Measurements from ENCODE around the gene ANO9.

Gene ANO9

DNA sequence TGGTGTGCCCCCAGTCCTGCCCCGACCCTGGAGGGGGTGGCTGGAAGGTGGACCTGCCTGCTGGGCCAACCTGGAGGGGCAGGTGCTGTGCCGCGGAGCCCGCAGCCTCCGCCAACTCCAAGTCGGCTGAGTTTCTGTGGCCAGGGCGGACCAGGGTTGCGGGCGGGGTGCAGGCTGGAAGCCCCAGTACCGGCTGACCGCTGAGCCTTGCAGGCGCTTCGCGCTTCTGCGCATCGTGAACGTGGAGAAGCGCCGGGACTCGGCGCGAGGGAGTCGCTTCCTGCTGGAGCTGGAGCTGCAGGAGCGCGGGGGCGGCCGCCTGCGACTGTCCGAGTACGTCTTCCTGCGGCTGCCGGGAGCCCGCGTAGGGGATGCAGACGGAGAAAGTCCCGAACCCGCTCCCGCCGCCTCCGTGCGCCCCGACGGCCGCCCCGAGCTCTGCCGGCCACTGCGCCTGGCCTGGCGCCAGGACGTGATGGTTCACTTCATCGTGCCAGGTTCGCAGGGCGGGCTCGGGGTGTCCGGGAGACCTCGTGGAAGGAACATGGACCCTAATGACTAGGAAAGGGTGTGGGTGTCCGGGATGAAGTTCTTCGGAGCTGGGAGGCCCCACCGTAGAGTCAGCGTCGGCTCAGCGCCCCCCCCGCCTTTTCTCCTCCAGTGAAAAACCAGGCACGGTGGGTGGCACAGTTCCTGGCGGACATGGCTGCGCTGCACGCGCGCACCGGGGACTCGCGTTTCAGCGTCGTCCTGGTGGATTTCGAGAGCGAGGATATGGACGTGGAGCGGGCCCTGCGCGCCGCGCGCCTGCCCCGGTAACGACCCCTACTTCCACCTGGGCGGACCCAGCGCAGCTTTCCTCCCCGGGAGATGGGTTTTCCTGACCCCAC lies 62.4 kb downstream of the ANO9 start:
- Histone ChIP-seq H3K9ac (ENCODE audit: low read depth, low read length) (no peak overlapping the region), H3K27me3 (ENCODE audit: control insufficient read depth, insufficient read depth, low read length) (no peaks in the 10 kb centered on the region), H3K36me3 (ENCODE audit: control insufficient read depth, insufficient read depth, low read length) (peaks cover 53% of the 10 kb centered on the region), H3K9me3 (ENCODE audit: control insufficient read depth, insufficient read depth, low read length) (no peaks in the 10 kb centered on the region), H3K4me3 (ENCODE audit: low read depth, low read length) (no peak overlapping the region), H3K27ac (ENCODE audit: low read depth, low read length) (no peak overlapping the region), H3K4me1 (ENCODE audit: control insufficient read depth, insufficient read depth, low read length) (no peaks in the 10 kb centered on the region)

DNA sequence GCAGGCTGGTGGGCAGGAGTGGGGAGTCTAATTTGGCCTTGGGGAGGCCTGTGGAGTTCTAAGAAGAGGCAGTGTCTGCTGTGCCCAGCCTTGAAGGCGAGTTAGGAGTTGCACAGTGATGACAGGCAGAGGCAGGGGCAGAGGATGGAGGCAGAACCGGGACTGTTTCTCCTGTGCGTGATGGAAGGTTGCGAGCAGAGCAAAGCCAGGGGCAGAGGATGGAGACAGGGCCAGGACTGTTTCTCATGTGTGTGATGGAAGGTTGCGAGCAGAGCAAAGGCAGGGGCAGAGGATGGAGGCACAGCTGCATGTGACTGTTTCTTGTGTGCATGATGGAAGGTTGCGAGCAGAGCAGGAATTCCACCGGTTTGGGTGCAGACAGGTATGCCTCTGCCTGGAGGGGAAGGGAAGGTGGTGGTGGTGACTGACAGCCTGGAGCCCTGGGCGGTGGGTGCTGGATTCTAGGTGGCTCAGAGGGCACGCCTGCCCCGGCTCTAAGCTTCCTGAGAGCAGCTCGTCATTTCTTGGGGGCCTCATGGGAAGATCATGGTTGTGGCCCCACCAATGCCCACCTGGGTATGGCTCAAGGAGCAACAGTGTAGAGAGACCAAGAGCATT lies 63.8 kb downstream of the ANO9 start:
- no peak overlapping the region for H3K27ac ChIP-seq (ENCODE audit: low read depth, low read length)
- H3K9me3 ChIP-seq (ENCODE audit: control insufficient read depth, insufficient read depth, low read length) = no peaks in the 10 kb centered on the region
- H3K9ac ChIP-seq (ENCODE audit: low read depth, low read length) = no peak overlapping the region
- no peaks in the 10 kb centered on the region for H3K27me3 ChIP-seq (ENCODE audit: control insufficient read depth, insufficient read depth, low read length)
- no peaks in the 10 kb centered on the region for H3K4me1 ChIP-seq (ENCODE audit: control insufficient read depth, insufficient read depth, low read length)
- H3K36me3 ChIP-seq (ENCODE audit: control insufficient read depth, insufficient read depth, low read length) = peaks cover 65% of the 10 kb centered on the region
- H3K4me3 ChIP-seq (ENCODE audit: low read depth, low read length) = no peak overlapping the region

DNA sequence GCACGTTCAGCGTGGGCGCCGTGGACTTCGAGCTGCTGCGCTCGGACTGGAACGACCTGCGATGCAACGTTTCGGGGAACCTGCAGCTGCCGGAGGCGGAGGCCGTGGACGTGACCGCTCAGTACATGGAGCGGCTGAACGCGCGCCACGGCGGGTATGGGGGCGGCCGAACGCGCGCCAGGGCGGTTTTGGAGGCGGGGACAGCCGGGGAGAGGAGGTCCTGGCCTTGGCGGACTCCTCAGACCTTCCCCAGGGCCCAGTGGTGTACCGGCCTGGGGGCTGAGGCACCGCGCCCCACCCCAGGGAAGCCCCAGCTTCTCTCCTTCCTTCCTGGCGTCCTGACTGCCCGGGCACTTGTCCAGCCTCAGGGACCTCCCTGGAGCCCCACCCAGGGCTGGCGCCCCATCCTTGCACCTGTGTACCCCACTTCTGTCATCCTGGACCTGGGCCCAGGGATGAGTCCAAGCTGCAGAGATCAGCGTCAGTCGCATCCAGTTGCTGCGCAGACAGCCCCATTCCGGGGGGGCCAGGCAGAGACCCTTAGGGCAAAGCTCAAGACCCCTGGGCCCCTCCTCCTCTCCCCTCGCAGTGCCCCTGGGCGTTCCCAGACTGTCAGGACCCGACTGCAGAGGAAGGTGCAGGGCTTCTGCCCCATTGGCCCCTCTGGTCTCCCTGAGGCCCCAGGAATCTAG lies 64.5 kb downstream of the ANO9 start:
- Histone ChIP-seq H3K27me3 (ENCODE audit: control insufficient read depth, insufficient read depth, low read length) (no peaks in the 10 kb centered on the region), H3K36me3 (ENCODE audit: control insufficient read depth, insufficient read depth, low read length) (peaks cover 71% of the 10 kb centered on the region), H3K9me3 (ENCODE audit: control insufficient read depth, insufficient read depth, low read length) (no peaks in the 10 kb centered on the region), H3K27ac (ENCODE audit: low read depth, low read length) (no peak overlapping the region), H3K9ac (ENCODE audit: low read depth, low read length) (no peak overlapping the region), H3K4me1 (ENCODE audit: control insufficient read depth, insufficient read depth, low read length) (no peaks in the 10 kb centered on the region), H3K4me3 (ENCODE audit: low read depth, low read length) (no peak overlapping the region)

DNA sequence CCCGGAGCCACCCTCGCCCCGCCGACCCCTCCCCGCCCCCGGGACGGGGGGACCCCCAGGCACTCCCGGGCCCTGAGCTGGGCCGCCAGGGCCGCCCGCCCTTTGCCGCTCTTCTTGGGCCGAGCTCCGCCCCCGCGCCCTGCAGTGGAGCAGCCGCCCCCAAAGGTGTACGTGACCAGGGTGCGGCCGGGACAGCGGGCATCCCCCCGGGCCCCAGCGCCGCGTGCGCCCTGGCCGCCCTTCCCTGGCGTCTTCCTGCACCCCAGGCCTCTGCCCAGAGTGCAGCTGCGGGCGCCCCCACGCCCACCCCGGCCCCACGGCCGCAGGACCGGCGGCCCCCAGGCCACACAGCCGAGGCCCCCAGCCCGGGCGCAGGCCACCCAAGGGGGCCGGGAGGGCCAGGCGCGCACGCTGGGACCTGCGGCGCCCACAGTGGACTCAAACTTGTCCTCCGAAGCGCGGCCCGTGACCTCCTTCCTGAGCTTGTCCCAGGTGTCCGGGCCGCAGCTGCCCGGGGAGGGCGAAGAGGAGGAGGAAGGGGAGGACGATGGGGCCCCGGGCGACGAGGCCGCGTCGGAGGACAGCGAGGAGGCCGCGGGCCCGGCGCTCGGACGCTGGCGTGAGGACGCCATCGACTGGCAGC lies 65.2 kb downstream of the ANO9 start:
- Histone ChIP-seq H3K27me3 (ENCODE audit: control insufficient read depth, insufficient read depth, low read length) (no peaks in the 10 kb centered on the region), H3K4me1 (ENCODE audit: control insufficient read depth, insufficient read depth, low read length) (no peaks in the 10 kb centered on the region), H3K9me3 (ENCODE audit: control insufficient read depth, insufficient read depth, low read length) (no peaks in the 10 kb centered on the region), H3K27ac (ENCODE audit: low read depth, low read length) (no peak overlapping the region), H3K4me3 (ENCODE audit: low read depth, low read length) (no peak overlapping the region), H3K36me3 (ENCODE audit: control insufficient read depth, insufficient read depth, low read length) (peaks cover 73% of the 10 kb centered on the region), H3K9ac (ENCODE audit: low read depth, low read length) (no peak overlapping the region)

DNA sequence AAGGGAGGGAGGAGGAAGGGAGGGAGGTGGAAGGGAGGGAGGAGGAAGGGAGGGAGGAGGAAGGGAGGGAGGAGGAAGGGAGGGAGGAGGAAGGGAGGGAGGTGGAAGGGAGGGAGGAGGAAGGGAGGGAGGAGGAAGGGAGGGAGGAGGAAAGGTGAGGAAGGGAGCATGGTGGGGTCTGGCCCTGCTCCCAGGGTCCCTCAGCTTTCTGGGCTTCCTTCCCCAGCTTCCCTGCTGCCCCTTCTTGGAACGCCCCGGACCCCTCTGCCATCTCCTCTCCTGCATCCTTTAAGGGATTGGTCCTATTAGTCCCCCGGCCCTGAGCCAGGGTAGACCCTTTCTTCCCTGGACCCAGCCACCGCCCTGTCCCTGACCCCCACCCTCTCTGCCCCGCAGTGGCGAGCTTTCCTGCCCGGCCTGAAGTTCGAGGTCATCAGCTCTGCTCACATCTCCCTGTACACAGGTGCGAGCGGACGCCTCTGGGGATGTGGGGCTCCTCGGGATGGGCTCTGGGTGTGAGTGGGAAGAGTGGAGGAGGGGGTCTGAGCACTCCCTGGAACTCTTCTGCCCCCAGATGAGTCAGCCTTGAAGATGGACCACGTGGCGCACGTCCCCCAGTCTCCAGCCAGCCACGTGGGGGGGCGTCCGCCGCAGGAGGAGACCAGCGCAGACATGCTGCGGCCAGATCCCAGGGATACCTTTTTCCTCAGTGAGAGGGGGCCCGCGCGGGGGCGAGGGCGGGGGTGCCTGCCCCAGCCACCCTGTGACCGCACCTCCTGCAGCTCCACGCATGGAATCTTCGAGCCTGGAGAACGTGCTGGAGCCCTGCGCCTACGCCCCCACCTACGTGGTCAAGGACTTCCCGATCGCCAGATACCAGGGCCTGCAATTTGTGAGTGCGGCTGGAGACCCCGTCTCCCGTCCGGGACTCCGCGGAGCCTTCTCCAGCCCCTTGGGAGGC lies 66.5 kb downstream of the ANO9 start:
- H3K9me3 ChIP-seq (ENCODE audit: control insufficient read depth, insufficient read depth, low read length) = no peaks in the 10 kb centered on the region
- H3K27ac ChIP-seq (ENCODE audit: low read depth, low read length) = no peak overlapping the region
- 0 out of 2 replicates have a peak, but pooled peaks cover 3% of the 10 kb centered on the region for H3K4me1 ChIP-seq (ENCODE audit: control insufficient read depth, insufficient read depth, low read length)
- no peak overlapping the region for H3K4me3 ChIP-seq (ENCODE audit: low read depth, low read length)
- H3K36me3 ChIP-seq (ENCODE audit: control insufficient read depth, insufficient read depth, low read length) = peaks cover 71% of the 10 kb centered on the region
- no peak overlapping the region for H3K9ac ChIP-seq (ENCODE audit: low read depth, low read length)
- no peaks in the 10 kb centered on the region for H3K27me3 ChIP-seq (ENCODE audit: control insufficient read depth, insufficient read depth, low read length)

DNA sequence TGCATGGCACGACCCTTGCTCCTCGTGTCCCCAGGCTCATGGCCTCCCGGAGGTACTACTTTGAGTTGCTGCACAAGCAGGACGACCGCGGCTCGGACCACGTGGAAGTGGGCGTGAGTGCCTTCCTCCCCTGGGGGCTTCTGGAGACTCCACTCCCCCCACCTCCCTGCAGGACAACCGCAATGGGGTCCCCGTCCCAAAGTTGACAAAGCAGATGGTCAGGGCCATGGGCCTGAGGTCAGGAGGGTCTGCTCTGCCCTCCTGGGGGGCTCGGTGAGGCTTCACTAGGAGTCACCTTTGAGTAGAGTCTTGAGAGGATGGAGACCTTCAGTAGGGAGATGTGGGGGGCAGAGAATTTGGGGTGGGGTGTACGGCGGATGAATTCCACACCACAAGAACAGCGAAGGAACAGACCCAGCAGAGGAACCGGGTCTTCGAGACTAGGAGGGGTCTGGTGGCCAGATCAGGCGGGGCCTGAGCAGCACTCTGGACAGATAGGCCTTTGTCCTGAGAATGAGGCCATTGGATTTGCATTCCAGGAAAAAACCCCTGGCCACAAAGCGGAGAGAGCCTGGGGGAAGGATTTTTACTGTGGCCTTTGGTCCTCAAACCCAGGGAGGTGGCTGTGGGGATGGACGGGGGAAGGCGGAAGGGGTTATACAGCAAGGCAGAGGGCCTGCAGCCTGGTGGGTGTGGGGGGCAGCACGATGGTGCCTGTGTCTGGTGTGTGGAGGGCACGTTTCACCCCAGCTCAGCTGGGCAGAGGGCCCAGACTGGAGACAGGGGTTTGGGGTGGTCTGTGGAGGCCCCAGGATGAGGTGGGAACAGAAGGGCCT lies 67.9 kb downstream of the ANO9 start:
- Histone ChIP-seq H3K36me3 (ENCODE audit: control insufficient read depth, insufficient read depth, low read length) (peaks cover 59% of the 10 kb centered on the region), H3K27ac (ENCODE audit: low read depth, low read length) (no peak overlapping the region), H3K4me3 (ENCODE audit: low read depth, low read length) (no peak overlapping the region), H3K9me3 (ENCODE audit: control insufficient read depth, insufficient read depth, low read length) (no peaks in the 10 kb centered on the region), H3K9ac (ENCODE audit: low read depth, low read length) (no peak overlapping the region), H3K4me1 (ENCODE audit: control insufficient read depth, insufficient read depth, low read length) (0 out of 2 replicates have a peak, but pooled peaks cover 6% of the 10 kb centered on the region), H3K27me3 (ENCODE audit: control insufficient read depth, insufficient read depth, low read length) (no peaks in the 10 kb centered on the region)

DNA sequence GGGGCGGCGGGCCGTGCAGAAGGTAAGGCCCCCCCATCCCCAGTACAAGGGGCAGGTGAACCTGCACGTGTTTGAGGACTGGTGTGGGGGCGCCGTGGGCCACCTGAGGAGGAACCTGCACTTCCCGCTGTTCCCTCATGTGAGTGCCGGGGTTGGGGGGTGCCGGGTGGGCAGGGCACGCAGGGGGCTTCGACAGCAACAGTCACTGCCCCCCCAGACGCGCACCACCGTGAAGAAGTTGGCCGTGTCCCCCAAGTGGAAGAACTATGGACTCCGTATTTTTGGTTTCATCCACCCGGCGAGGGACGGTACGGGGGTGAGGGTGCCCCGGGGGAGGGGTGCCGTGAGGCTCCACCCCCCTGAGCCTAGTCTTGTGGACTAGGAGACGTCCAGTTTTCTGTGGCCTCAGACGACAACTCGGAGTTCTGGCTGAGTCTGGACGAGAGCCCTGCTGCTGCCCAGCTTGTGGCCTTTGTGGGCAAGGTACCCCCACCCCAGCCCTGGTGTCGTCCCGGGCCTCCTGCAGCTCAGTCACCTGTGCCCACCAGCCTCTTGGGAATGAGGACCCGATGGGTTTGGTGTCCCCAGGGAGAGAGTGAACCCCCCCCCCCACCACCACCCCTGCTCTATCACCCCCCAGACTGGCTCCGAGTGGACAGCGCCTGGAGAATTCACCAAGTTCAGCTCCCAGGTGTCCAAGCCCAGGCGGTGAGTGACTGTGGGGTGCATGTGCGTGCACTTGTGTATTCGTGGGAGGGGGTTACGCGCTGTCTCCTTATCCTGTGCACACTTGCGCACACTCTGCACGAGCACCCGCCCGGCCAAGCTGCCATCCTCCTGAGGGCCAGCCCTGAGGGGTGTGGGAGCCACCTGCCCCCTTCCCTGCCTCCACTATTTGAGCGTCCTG lies 68.7 kb downstream of the ANO9 start:
- H3K9me3 ChIP-seq (ENCODE audit: control insufficient read depth, insufficient read depth, low read length) = no peaks in the 10 kb centered on the region
- no peak overlapping the region for H3K4me3 ChIP-seq (ENCODE audit: low read depth, low read length)
- H3K27ac ChIP-seq (ENCODE audit: low read depth, low read length) = no peak overlapping the region
- peaks cover 12% of the 10 kb centered on the region for H3K4me1 ChIP-seq (ENCODE audit: control insufficient read depth, insufficient read depth, low read length)
- peaks cover 51% of the 10 kb centered on the region for H3K36me3 ChIP-seq (ENCODE audit: control insufficient read depth, insufficient read depth, low read length)
- no peak overlapping the region for H3K9ac ChIP-seq (ENCODE audit: low read depth, low read length)
- no peaks in the 10 kb centered on the region for H3K27me3 ChIP-seq (ENCODE audit: control insufficient read depth, insufficient read depth, low read length)

DNA sequence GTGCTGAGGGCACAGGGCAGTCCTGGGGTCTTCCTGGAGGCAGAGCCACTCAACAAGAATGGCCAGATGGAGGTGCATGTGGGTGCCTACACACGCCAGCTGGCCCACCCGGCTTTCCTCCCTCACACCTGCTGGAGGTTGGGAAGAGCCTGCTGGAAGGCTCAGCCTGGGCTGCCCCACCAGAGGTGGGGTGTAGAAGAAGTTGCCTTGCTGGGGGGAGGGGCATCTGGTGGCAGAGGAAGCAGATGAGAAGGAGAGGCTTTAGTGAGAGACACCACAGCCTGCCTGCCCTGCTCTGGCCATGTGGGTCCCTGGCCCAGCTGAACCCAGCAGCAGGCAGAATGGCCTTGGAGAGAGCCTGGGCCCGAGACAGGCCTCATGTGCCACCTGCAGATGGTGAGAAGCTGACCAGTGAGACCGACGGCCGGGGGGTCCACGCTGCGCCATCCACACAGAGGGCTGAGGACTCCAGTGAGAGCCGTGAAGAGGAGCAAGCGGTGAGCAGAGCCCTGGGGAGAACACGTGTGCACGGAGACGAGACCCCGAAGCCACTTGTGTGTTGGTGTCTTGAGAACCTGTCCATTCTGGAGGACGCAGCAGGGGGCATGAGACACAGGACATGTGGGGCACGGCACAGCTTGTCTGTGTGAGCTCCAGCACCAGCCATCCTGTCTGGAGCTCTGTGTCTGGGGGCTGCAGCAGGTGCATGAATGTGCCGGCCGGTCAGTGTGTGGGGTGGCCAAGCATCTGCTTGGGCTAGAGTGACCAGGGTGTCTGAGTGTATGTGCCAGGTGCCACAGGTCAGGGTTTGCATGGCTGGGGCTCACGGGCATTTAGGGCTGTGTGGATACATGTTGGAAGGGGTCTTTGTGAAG lies 69.9 kb downstream of the ANO9 start:
- Histone ChIP-seq H3K9ac (ENCODE audit: low read depth, low read length) (no peak overlapping the region), H3K36me3 (ENCODE audit: control insufficient read depth, insufficient read depth, low read length) (peaks cover 40% of the 10 kb centered on the region), H3K4me3 (ENCODE audit: low read depth, low read length) (no peak overlapping the region), H3K9me3 (ENCODE audit: control insufficient read depth, insufficient read depth, low read length) (no peaks in the 10 kb centered on the region), H3K27ac (ENCODE audit: low read depth, low read length) (no peak overlapping the region), H3K4me1 (ENCODE audit: control insufficient read depth, insufficient read depth, low read length) (peaks cover 14% of the 10 kb centered on the region), H3K27me3 (ENCODE audit: control insufficient read depth, insufficient read depth, low read length) (no peaks in the 10 kb centered on the region)

Data from HUES48 (cell line).